HepG2 (cell line): Measurements from ENCODE around the gene MTSS2. TPM values are rescaled to one million over a fixed set of nuclear protein-coding genes. Genes with fewer than 3 reads are reported as not detected.

Experiments used
- BORCS8-MEF2B ChIP-seq: sonication (generic); formaldehyde crosslinking; IDR thresholded peaks from 2 replicates; pipeline ENCODE4 v1.8.0; 2022; ENCODE audit warnings: mild to moderate bottlenecking, missing genetic modification reagents
- CBFB ChIP-seq: sonication (generic); formaldehyde crosslinking; IDR thresholded peaks from 2 replicates; pipeline ENCODE4 v1.4.0; 2020; ENCODE audit warnings: missing genetic modification reagents
- CBX1 ChIP-seq: IDR thresholded peaks from one replicate; pipeline ENCODE4 v1.6.1; 2016; ENCODE audit warnings: antibody characterized with exemption, low read depth
- CEBPB ChIP-seq: IDR thresholded peaks from 2 replicates; pipeline ENCODE4 v1.6.1; 2011; ENCODE audit warnings: low read depth, low read length, improper control_type of control experiment, borderline replicate concordance
- HNRNPL ChIP-seq: fragments of 200-400 bp; formaldehyde crosslinking; IDR thresholded peaks from 2 replicates; pipeline ENCODE4 v1.6.1; 2017; ENCODE audit warnings: mild to moderate bottlenecking, low read depth, low read length
- MED13 ChIP-seq: sonication (generic); formaldehyde crosslinking; IDR thresholded peaks from 2 replicates; pipeline ENCODE4 v1.5.0; 2020; ENCODE audit warnings: missing genetic modification reagents
- MLLT10 ChIP-seq: sonication (generic); formaldehyde crosslinking; IDR thresholded peaks from 2 replicates; pipeline ENCODE4 v1.4.0; 2020; ENCODE audit warnings: missing genetic modification reagents
- PAX8 ChIP-seq: sonication (generic); formaldehyde crosslinking; IDR thresholded peaks from 2 replicates; pipeline ENCODE4 v1.8.0; 2022; ENCODE audit warnings: mild to moderate bottlenecking, missing genetic modification reagents, borderline replicate concordance
- PTBP1 ChIP-seq: fragments of 200-400 bp; formaldehyde crosslinking; IDR thresholded peaks from 2 replicates; pipeline ENCODE4 v1.6.1; 2018; ENCODE audit warnings: low read length, low read depth; ENCODE audit not compliant: poor library complexity, severe bottlenecking
- RBAK ChIP-seq: sonication (generic); formaldehyde crosslinking; IDR thresholded peaks from 2 replicates; pipeline ENCODE4 v1.5.1; 2020; ENCODE audit warnings: mild to moderate bottlenecking, missing genetic modification reagents
- TGIF2 ChIP-seq: IDR thresholded peaks from 2 replicates; pipeline ENCODE4 v1.6.1; 2016; ENCODE audit warnings: control low read depth, missing compliant biosample characterization
- ZBTB20 ChIP-seq: sonication (generic); formaldehyde crosslinking; IDR thresholded peaks from 2 replicates; pipeline ENCODE4 v1.8.1; 2023; ENCODE audit warnings: missing genetic modification reagents, low read depth, mild to moderate bottlenecking, borderline replicate concordance
- ZBTB42 ChIP-seq: sonication (generic); formaldehyde crosslinking; IDR thresholded peaks from 2 replicates; pipeline ENCODE4 v1.5.0; 2020; ENCODE audit warnings: mild to moderate bottlenecking, missing genetic modification reagents
- ZC3H13 ChIP-seq: sonication (generic); formaldehyde crosslinking; IDR thresholded peaks from 2 replicates; pipeline ENCODE4 v1.8.1; 2023; ENCODE audit warnings: mild to moderate bottlenecking, missing genetic modification reagents, moderate library complexity
- ZEB1 ChIP-seq: IDR thresholded peaks from 2 replicates; pipeline ENCODE4 v1.6.1; 2012; ENCODE audit warnings: mild to moderate bottlenecking, low read depth, inconsistent platforms; ENCODE audit not compliant: insufficient replicate concordance
- ZIK1 ChIP-seq: sonication (generic); formaldehyde crosslinking; IDR thresholded peaks from 2 replicates; pipeline ENCODE4 v1.5.0; 2020; ENCODE audit warnings: mild to moderate bottlenecking, low read depth, missing genetic modification reagents, borderline replicate concordance
- ZKSCAN1 ChIP-seq: fragments of 150-350 bp; IDR thresholded peaks from 2 replicates; pipeline ENCODE4 v1.6.1; 2014; ENCODE audit warnings: low read length
- ZNF20 ChIP-seq: sonication (generic); formaldehyde crosslinking; IDR thresholded peaks from 2 replicates; pipeline ENCODE4 v1.4.0; 2020; ENCODE audit warnings: mild to moderate bottlenecking, moderate library complexity, missing genetic modification reagents
- ZNF3 ChIP-seq: IDR thresholded peaks from 2 replicates; pipeline ENCODE4 v1.7.0; 2017; ENCODE audit warnings: inconsistent platforms
- ZNF33A ChIP-seq: sonication (generic); formaldehyde crosslinking; IDR thresholded peaks from 2 replicates; pipeline ENCODE4 v1.5.1; 2020; ENCODE audit warnings: missing genetic modification reagents, mild to moderate bottlenecking, moderate library complexity, borderline replicate concordance
- ZNF674 ChIP-seq: sonication (generic); formaldehyde crosslinking; IDR thresholded peaks from 2 replicates; pipeline ENCODE4 v1.5.0; 2020; ENCODE audit warnings: low read depth, mild to moderate bottlenecking, missing genetic modification reagents
- ZNF792 ChIP-seq: IDR thresholded peaks from 2 replicates; pipeline ENCODE4 v1.6.1; 2016
- ZSCAN22 ChIP-seq: sonication (generic); formaldehyde crosslinking; IDR thresholded peaks from 2 replicates; pipeline ENCODE4 v1.4.0; 2020; ENCODE audit warnings: mild to moderate bottlenecking, missing genetic modification reagents
- polyA plus RNA-seq, 8 experiments: library from polyadenylated mRNA; depleted of rRNA in 3 of 8; stranded (reverse) in 7 of 8; unstranded in 1 of 8; fragments of >200 nt; fragmentation: Illumina TruSeq in 4 of 8; extraction: Trizol in 4 of 8; gene quantifications; 2 replicates each; pipeline versions ENCODE4 v1.2.1 to v1.2.3, GENCODE V29; 2011 to 2016; ENCODE audit warnings: low read depth in 4 of 8, missing spikeins in 1 of 8, mixed read lengths in 1 of 8; ENCODE audit not compliant: insufficient read depth in 1 of 8
- total RNA-seq, 5 experiments: library from RNA; depleted of rRNA; stranded (reverse); fragments of >200 nt; fragmentation: Illumina TruSeq; extraction: Trizol; gene quantifications; 2 replicates each; pipeline ENCODE4 v1.2.3, GENCODE V29; 2016; ENCODE audit warnings: low read depth in 1 of 5
- TF ChIP-seq, protein P1 (sequence below), 2 experiments: sonication (generic) in 1 of 2; formaldehyde crosslinking in 1 of 2; IDR thresholded peaks; 2 replicates each; pipeline versions ENCODE4 v1.5.1 to v1.6.1; 2011 to 2020; ENCODE audit warnings: borderline replicate concordance in 1 of 2, low read depth in 1 of 2, low read length in 1 of 2, mild to moderate bottlenecking in 1 of 2, missing genetic modification reagents in 1 of 2, moderate library complexity in 1 of 2
- TF ChIP-seq, protein P2 (sequence below): sonication (generic); formaldehyde crosslinking; IDR thresholded peaks from 2 replicates; pipeline ENCODE4 v1.4.0; 2020; ENCODE audit warnings: missing genetic modification reagents, mild to moderate bottlenecking, borderline replicate concordance

Gene MTSS2
- total and polyA plus RNA-seq, 2 of the 13 experiments (the other 11 are each of a cell fraction or from before 2014, with no cell fraction given), result 132 to 242 TPM

DNA sequence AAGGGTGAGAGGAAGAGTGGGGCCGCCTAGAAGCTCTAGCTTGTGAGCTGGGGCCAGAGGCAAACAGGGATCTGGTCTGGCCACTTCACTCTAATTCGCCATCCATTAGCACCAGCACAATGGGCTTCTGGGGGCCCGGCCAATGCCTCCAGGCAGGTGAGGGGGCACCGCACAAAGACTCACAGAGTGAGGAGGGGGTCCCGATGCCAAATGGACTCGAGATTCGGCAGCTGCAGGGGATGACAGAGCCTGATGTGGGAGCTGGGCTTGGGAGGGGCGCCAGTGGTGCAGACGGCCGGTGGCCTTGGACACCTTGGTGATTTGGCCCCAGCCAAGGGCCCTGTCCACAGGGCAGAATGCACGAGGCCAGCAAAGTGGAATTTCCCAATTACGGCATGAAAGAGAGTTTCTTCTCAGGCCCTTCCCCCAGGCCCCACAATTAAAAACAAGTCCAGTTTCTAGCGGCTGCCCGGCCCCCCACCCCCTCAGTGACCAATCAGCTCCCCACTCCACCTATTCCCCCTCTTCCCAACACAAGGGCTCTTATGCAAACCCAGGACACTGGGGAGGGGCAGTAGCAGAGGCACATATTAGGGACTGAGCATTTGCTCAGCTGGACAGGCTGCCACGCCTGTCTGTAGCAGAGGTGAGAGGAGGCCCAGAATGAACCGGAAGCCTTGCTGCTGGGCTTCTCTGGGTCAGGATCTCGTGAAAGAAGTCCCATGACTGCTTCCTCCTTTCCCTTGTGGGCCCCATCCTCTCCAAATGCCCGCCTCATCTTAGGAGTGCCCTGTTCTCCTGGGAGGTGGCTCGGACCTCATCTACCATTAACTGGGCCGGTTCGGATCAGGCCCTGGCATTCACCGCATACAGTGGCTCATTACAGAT is 39.4 kb upstream of the MTSS2 start (continued):
- TF ChIP-seq ZBTB42 (CRISPR knock-in tag) (peak; percentile 87), ZIK1 (CRISPR knock-in tag) (no peak; the same call in 1 of the 2 replicates), MED13 (peak; percentile 92), CBFB (CRISPR knock-in tag) (peak; percentile 76; the same call in 1 of the 2 replicates), TGIF2 (peak; percentile 94), ZSCAN22 (CRISPR knock-in tag) (0 out of 2 replicates have a peak, but pooled peaks have one; percentile 20), ZNF3 (CRISPR knock-in tag) (peak; percentile 62; the same call in 1 of the 2 replicates), ZNF33A (CRISPR knock-in tag) (peak; percentile 18; the same call in 1 of the 2 replicates), PTBP1 (peak; percentile 32), ZNF20 (0 out of 2 replicates have a peak, but pooled peaks have one; percentile 5), RBAK (CRISPR knock-in tag) (no peak), MLLT10 (CRISPR knock-in tag) (no peak), ZEB1 (peak; percentile 87), CBX1 (no peak), ZNF792 (CRISPR knock-in tag) (peak; percentile 33), BORCS8-MEF2B (CRISPR knock-in tag) (peak; percentile 92), ZNF674 (no peak), ZBTB20 (peak; percentile 58; the same call in 1 of the 2 replicates), ZKSCAN1 (peak; percentile 80), PAX8 (CRISPR knock-in tag) (peak; percentile 94), ZC3H13 (CRISPR knock-in tag) (peak; percentile 94; the same call in 1 of the 2 replicates), CEBPB (peak; percentile 80), HNRNPL (peak; percentile 85)
- TF ChIP-seq, protein P1, sequence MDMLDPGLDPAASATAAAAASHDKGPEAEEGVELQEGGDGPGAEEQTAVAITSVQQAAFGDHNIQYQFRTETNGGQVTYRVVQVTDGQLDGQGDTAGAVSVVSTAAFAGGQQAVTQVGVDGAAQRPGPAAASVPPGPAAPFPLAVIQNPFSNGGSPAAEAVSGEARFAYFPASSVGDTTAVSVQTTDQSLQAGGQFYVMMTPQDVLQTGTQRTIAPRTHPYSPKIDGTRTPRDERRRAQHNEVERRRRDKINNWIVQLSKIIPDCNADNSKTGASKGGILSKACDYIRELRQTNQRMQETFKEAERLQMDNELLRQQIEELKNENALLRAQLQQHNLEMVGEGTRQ (IDR thresholded peaks at IDR 0.05; ENCODE audit: low read depth, low read length), result 0 out of 2 replicates have a peak, but pooled peaks have one; percentile 23
- TF ChIP-seq, protein P1 (CRISPR knock-in tag; IDR thresholded peaks at IDR 0.05; ENCODE audit: borderline replicate concordance), result peak; percentile 62; the same call in 1 of the 2 replicates
- TF ChIP-seq, protein P2, sequence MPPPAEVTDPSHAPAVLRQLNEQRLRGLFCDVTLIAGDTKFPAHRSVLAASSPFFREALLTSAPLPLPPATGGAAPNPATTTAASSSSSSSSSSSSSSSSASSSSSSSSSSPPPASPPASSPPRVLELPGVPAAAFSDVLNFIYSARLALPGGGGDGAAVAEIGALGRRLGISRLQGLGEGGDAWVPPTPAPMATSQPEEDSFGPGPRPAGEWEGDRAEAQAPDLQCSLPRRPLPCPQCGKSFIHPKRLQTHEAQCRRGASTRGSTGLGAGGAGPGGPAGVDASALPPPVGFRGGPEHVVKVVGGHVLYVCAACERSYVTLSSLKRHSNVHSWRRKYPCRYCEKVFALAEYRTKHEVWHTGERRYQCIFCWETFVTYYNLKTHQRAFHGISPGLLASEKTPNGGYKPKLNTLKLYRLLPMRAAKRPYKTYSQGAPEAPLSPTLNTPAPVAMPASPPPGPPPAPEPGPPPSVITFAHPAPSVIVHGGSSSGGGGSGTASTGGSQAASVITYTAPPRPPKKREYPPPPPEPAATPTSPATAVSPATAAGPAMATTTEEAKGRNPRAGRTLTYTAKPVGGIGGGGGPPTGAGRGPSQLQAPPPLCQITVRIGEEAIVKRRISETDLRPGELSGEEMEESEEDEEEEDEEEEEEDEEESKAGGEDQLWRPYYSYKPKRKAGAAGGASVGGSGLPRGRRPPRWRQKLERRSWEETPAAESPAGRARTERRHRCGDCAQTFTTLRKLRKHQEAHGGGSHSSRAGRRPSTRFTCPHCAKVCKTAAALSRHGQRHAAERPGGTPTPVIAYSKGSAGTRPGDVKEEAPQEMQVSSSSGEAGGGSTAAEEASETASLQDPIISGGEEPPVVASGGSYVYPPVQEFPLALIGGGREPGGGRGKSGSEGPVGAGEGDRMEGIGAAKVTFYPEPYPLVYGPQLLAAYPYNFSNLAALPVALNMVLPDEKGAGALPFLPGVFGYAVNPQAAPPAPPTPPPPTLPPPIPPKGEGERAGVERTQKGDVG (CRISPR knock-in tag), result peak; percentile 45; the same call in 1 of the 2 replicates
